Skeletal muscle tissue (tissue), 4 donors: ENCODE measurements around the gene RERE. TPM values are rescaled to one million over a fixed set of nuclear protein-coding genes. Genes with fewer than 3 reads are reported as not detected.
A peak's percentile ranks its signal among the peaks of the same experiment; 100 is the strongest.

ENCODE experiments used
- H3K27ac ChIP-seq: one replicate; pipeline ENCODE4 v1.7.0; 2013; ENCODE audit warnings: mild to moderate bottlenecking, low read depth, low read length, inconsistent platforms
- H3K27me3 ChIP-seq, 3 donors: one replicate each; pipeline ENCODE4 v1.7.0; 2013; ENCODE audit warnings: low read length in 3 of 3; ENCODE audit not compliant: control insufficient read depth in 3 of 3, insufficient read depth in 3 of 3
- H3K36me3 ChIP-seq, 3 donors: one replicate each; pipeline ENCODE4 v1.7.0; 2013; ENCODE audit warnings: low read length in 3 of 3; ENCODE audit not compliant: control insufficient read depth in 3 of 3, insufficient read depth in 3 of 3
- H3K4me1 ChIP-seq, 3 donors: one replicate each; pipeline ENCODE4 v1.7.0; 2013; ENCODE audit warnings: low read length in 3 of 3, mild to moderate bottlenecking in 3 of 3; ENCODE audit not compliant: control insufficient read depth in 3 of 3, insufficient read depth in 3 of 3
- H3K4me3 ChIP-seq, 3 donors: one replicate each; pipeline ENCODE4 v1.7.0; 2013; ENCODE audit warnings: low read length in 3 of 3
- H3K9ac ChIP-seq, 3 donors: one replicate each; pipeline ENCODE4 v1.7.0; 2013; ENCODE audit warnings: low read length in 3 of 3, mild to moderate bottlenecking in 3 of 3, moderate library complexity in 2 of 3, low read depth in 1 of 3
- H3K9me3 ChIP-seq, 3 donors: one replicate each; pipeline ENCODE4 v1.7.0; 2013; ENCODE audit warnings: low read length in 3 of 3; ENCODE audit not compliant: control insufficient read depth in 3 of 3
- total RNA-seq: library from RNA; depleted of rRNA; stranded (reverse); fragments of >200 nt; gene quantifications from one replicate; pipeline ENCODE4 v1.2.3, GENCODE V29; 2014
- donor health status: Osteomylitis.

Gene RERE
- total RNA-seq, 1 donor from 2014 or later, result 212 TPM

DNA sequence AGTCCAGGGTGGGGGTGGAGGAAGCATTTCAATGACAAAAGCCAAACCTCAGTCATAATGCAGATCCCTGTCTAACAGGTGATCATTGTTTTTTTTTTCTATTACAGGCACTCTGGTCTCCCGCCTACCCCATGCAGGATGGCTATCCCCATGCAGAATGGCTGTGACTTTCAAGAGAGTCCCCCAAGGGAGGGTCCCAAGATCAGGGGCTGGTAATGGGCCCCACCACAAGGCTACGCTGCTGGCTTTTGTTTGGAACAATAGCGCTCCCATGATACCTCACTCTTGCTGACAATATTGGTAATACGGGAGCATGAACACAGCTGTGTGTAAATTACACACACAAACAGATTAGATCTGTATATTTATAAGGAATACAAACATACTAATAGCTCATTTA, 380.1 kb downstream of the RERE start:
- no peak overlapping the region for H3K4me3 ChIP-seq
- H3K36me3 ChIP-seq, result no peaks in the 10 kb centered on the region
- H3K9me3 ChIP-seq, result no peaks in the 10 kb centered on the region
- peak overlapping the region; percentile 4 for H3K27ac ChIP-seq
- no peaks in the 10 kb centered on the region for H3K27me3 ChIP-seq
- no peak overlapping the region for H3K9ac ChIP-seq
- peaks cover 19 to 40% (median 26%) of the 10 kb centered on the region in 3 donors for H3K4me1 ChIP-seq

DNA sequence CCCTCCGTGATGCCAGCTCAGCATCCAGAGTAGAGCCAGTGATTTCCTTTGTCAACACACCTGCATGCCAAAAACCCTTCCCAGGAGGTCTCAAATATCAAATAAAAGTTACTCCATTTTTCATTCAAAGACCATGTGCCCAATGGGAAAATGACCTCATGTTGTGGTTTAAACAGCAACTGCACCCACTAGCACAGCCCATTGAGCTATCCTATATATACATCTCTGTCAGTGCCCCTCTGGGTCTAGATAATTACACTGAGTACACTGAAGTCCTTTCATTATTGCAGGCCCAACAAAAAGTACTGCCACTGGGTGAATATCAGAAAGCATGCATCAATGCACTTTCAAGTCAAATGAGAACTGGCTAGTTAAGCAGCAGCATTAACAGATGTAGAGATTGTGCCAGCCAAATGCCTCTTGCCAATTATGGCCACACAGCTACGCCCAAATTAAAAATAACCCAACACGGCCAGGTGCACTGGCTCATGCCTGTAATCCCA, 381.8 kb downstream of the RERE start:
- Histone ChIP-seq H3K9me3 (no peaks in the 10 kb centered on the region), H3K36me3 (peaks cover 0 to 2% (median 0%) of the 10 kb centered on the region in 3 donors), H3K9ac (peak overlapping the region in 1 of 3 donors; percentile 35), H3K4me1 (peaks cover 23 to 52% (median 33%) of the 10 kb centered on the region in 3 donors), H3K4me3 (no peak overlapping the region), H3K27ac (peak overlapping the region; percentile 68), H3K27me3 (no peaks in the 10 kb centered on the region)

DNA sequence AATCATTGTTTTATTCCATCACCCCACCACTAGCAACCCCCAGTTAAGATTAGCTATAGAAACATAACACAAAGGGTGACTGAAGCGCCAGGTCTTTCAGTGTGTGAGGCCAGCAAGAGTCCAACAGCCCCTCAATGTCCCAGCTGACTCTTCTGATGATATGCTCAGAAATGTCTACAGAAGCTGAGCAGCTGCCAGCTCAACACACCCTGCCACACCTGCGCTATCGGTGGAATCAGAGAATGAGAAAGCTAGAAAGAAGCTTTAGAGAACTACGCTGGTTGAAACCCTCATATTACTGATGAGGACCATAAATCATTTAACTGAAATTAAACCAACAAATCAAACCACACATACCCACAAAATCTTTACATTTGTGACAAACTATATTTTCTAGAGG, 383.3 kb downstream of the RERE start:
- H3K4me1 ChIP-seq, result peaks cover 24 to 47% (median 31%) of the 10 kb centered on the region in 3 donors
- H3K27ac ChIP-seq, result no peak overlapping the region
- no peak overlapping the region for H3K9ac ChIP-seq
- H3K9me3 ChIP-seq, result no peaks in the 10 kb centered on the region
- H3K36me3 ChIP-seq, result peaks cover 0 to 2% (median 0%) of the 10 kb centered on the region in 3 donors
- no peaks in the 10 kb centered on the region for H3K27me3 ChIP-seq
- no peak overlapping the region for H3K4me3 ChIP-seq

DNA sequence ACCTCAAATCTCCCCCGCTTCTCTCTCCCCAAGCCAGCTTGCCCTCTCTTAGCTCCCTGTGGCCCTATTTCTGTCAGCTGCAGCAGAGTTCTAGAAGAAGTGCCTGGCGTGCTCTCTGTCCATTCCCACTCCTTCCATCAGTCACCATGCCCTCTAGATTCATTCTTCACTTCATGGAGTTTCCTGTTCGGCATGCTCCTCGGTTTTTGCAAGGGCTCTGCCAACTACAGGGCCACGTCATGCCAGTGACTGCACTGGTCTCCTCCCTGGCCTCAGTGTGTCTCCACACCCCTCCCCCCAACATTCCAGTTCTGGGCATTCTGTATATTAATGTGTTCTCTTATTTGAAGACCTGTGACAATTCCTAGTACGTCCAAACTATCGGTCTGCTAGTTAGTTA, 385.7 kb downstream of the RERE start:
- H3K36me3 ChIP-seq, result peaks cover 0 to 2% (median 0%) of the 10 kb centered on the region in 3 donors
- H3K9me3 ChIP-seq, result no peaks in the 10 kb centered on the region
- H3K4me1 ChIP-seq, result peaks cover 37 to 60% (median 41%) of the 10 kb centered on the region in 3 donors
- no peaks in the 10 kb centered on the region for H3K27me3 ChIP-seq
- H3K4me3 ChIP-seq, result no peak overlapping the region
- no peak overlapping the region for H3K27ac ChIP-seq
- H3K9ac ChIP-seq, result no peak overlapping the region

DNA sequence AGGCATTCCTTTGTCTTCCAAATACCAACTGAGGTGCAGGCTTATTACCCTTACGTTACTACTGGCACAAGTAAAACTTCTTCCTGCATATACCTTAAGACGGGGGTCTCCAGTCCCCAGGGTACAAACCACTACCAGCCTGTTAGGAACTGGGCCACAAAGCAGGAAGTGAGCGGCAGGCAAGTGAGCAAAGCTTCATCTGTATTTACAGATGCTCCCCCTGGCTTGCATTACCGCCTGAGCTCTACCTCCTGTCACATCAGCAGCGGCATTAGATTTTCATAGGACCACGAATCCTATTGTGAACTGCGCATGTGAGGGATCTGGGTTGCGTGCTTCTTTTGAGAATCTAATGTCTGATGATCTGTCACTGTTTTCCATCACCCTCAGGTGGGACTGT, 386.4 kb downstream of the RERE start:
- peaks cover 41 to 63% (median 42%) of the 10 kb centered on the region in 3 donors for H3K4me1 ChIP-seq
- peaks cover 0 to 2% (median 0%) of the 10 kb centered on the region in 3 donors for H3K36me3 ChIP-seq
- no peak overlapping the region for H3K4me3 ChIP-seq
- peak overlapping the region in 1 of 3 donors; percentile 15 for H3K9ac ChIP-seq
- no peaks in the 10 kb centered on the region for H3K27me3 ChIP-seq
- H3K27ac ChIP-seq, result no peak overlapping the region
- no peaks in the 10 kb centered on the region for H3K9me3 ChIP-seq

DNA sequence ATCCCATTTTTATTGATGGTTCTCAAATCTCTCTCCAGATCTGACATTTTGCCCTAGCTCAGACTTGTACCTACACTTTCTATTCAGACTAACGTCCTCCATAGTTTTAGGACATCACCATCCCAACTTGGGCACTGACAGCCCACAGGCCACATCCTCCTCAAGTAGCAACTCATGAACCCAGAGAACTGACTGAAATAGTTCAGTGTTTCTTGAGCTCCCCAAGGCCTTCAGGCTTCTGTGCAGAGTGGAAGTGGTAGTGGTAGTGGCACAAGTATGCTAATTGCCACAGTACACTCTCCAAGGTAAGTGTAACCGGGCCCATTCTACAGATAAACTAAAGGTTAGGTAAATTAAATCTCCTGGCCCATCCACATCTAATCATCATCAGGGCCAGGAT, 387.0 kb downstream of the RERE start:
- peaks cover 0 to 2% (median 0%) of the 10 kb centered on the region in 3 donors for H3K36me3 ChIP-seq
- no peaks in the 10 kb centered on the region for H3K27me3 ChIP-seq
- H3K27ac ChIP-seq, result no peak overlapping the region
- H3K4me1 ChIP-seq, result peaks cover 37 to 64% (median 43%) of the 10 kb centered on the region in 3 donors
- H3K4me3 ChIP-seq, result no peak overlapping the region
- no peak overlapping the region for H3K9ac ChIP-seq
- no peaks in the 10 kb centered on the region for H3K9me3 ChIP-seq

DNA sequence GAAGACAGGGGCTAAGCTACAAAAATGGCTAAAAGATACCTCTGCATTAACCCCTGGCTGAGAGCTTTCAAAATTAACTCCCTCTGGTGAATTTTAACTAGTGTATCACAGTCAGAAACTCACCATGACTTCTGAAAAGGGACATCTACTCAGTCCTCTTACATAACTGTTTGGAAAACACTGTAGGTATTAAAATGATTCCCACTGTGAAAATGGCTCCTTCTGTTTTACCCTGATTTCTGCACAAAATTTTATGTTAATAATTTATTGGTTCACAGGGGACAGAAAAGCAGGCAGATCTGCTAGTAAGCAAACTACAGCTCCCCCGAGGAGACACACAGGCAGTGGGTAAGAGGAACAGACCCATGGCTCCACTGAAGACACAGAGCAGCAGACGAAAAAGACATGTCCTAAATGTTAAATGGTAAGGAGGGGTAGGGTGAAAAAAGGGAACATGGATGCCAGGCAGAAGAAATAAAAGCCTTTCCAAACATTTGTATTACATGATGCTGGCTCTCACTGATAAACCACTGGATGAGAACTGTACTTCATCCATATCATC, 387.8 kb downstream of the RERE start:
- Histone ChIP-seq H3K9me3 (no peaks in the 10 kb centered on the region), H3K27me3 (no peaks in the 10 kb centered on the region), H3K9ac (peak overlapping the region in 1 of 3 donors; percentile 12), H3K36me3 (peaks cover 0 to 2% (median 0%) of the 10 kb centered on the region in 3 donors), H3K27ac (peak overlapping the region; percentile 67), H3K4me3 (no peak overlapping the region), H3K4me1 (peaks cover 39 to 64% (median 46%) of the 10 kb centered on the region in 3 donors)

DNA sequence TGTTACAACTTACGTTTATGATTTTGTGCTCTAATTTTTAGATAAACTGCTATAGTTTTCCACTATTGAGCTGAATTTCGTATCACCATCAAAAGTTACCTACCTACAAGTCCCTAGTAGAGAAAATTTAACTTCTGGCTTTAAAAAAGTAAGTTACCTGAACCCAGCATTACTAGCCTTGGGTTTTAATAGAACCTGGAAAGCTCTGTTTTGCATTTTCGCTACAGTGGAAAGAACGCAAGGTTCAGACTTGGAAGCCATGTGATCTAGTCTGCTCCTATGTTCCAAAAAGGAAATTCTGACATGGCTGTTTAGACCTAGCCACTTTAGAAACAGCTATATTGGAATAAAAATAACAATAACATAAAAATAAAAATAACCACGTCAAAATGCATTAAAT, 389.0 kb downstream of the RERE start:
- Histone ChIP-seq H3K9ac (peak overlapping the region in 1 of 3 donors; percentile 12), H3K9me3 (no peaks in the 10 kb centered on the region), H3K4me1 (peaks cover 44 to 65% (median 50%) of the 10 kb centered on the region in 3 donors), H3K27me3 (no peaks in the 10 kb centered on the region), H3K4me3 (no peak overlapping the region), H3K36me3 (peaks cover 0 to 2% (median 0%) of the 10 kb centered on the region in 3 donors), H3K27ac (peak overlapping the region; percentile 67)

DNA sequence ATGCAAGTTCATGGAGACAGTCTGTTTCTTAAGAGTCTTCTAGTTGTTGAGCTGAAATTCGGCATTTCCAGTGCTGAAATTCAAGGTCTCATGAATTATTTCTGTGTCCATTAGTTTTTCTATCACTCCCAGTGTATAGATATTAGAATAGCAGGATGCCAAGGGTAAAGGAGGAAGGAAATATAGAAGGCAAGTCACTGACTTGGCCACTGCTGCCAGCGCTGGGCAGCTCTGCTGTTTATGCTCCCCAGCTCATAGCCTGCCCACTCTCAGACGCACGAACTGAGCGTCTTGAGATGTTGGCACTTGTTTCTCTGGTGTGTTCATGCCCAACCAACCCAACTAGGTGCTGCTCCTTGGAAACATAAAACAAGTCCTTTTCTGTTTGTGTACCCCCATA, 389.5 kb downstream of the RERE start:
- no peaks in the 10 kb centered on the region for H3K9me3 ChIP-seq
- H3K4me1 ChIP-seq, result peaks cover 44 to 64% (median 50%) of the 10 kb centered on the region in 3 donors
- H3K4me3 ChIP-seq, result no peak overlapping the region
- H3K27ac ChIP-seq, result peak overlapping the region; percentile 67
- peaks cover 0 to 2% (median 0%) of the 10 kb centered on the region in 3 donors for H3K36me3 ChIP-seq
- H3K27me3 ChIP-seq, result no peaks in the 10 kb centered on the region
- H3K9ac ChIP-seq, result peak overlapping the region in 2 of 3 donors; percentile 12 to 23

DNA sequence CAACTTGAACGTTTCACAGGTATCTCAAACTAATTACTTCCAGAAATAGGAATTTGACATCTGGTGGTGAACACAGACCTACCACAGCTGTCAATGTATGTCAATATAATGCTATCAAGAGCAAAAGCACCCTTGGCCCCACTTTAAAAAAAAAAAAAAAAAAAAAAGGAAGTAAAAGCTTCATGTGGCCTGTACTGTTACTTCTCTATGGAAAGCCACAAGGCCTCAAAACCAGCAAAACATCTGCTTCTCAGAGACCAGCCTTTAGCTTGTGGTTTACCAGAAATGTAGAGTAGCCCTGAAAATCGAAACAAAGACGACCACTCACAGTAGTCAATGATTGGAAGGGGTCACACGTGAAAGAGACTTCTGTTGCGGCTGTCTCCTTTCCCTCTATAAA, 389.9 kb downstream of the RERE start:
- peak overlapping the region; percentile 67 for H3K27ac ChIP-seq
- no peaks in the 10 kb centered on the region for H3K9me3 ChIP-seq
- H3K27me3 ChIP-seq, result no peaks in the 10 kb centered on the region
- peaks cover 0 to 2% (median 0%) of the 10 kb centered on the region in 3 donors for H3K36me3 ChIP-seq
- no peak overlapping the region for H3K4me3 ChIP-seq
- peaks cover 44 to 62% (median 48%) of the 10 kb centered on the region in 3 donors for H3K4me1 ChIP-seq
- H3K9ac ChIP-seq, result peak overlapping the region in 2 of 3 donors; percentile 12 to 23
